Adrenal gland (tissue), 5 donors: ENCODE measurements around the gene MINDY4.

Experiments
- CTCF ChIP-seq, 6 experiments: fragments of 450-650 bp in 4 of 6; fragments of 200-600 bp in 2 of 6; sonication (generic) in 1 of 6; IDR thresholded peaks; 1 replicate in 5 of 6; 2 replicates in 1 of 6; pipeline versions ENCODE4 v1.5.1 to v1.8.0; 2016 to 2021; ENCODE audit warnings: antibody characterized with exemption in 6 of 6, mild to moderate bottlenecking in 2 of 6, moderate library complexity in 1 of 6
- POLR2A ChIP-seq, 2 donors: fragments of 450-650 bp; IDR thresholded peaks; one replicate each; pipeline ENCODE4 v1.6.1; 2017; ENCODE audit warnings: antibody characterized with exemption in 2 of 2, mild to moderate bottlenecking in 2 of 2, moderate library complexity in 1 of 2
- donor health status: DM: no; HTN: no; CAD: no.

DNA sequence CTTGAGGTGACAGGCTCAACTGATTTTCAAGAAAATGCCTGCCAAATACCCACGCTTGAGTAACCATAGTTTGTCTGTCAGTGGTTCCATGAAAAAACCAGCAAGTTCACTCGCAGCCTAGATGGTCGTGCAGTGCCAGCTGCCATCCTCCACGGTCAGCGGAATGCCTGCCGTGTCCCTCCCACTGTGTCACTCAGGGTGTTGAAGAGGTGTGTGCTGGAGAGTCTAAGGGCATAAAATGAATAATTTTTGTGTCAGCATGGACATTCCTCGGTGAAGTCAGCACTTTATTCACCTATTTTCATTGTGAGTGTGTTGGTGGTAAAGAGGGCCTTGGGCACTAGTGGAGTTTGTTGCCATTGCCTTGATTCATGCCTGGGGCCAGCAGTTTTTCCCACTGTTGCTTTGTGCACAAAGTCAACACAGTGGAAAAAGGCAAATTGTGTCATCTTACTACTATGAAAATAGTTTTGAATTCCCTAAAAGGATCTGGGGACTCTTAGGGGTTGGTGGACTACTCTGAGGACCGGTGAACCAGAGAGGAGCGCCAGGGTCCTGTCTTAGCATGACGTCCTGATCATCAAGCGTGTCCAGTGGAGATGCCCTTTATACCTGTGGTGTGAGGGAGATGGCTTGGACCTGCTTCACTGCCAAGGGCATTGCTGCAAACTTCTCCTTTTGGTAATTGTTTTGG, 17.6 kb downstream of the MINDY4 start:
- TF ChIP-seq CTCF (IDR thresholded peaks at IDR 0.05) (no peak), POLR2A (IDR thresholded peaks at IDR 0.05) (no peak)
